K562 (cell line): Measurements from ENCODE around the gene ZCCHC24. TPM values are rescaled to one million over a fixed set of nuclear protein-coding genes. Genes with fewer than 3 reads are reported as not detected.
A peak's percentile ranks its signal among the peaks of the same experiment; 100 is the strongest.

Experiments used
- DEAF1 ChIP-seq: fragments of 450-650 bp; formaldehyde crosslinking; IDR thresholded peaks from 2 replicates; pipeline ENCODE4 v1.4.0; 2020; ENCODE audit warnings: mild to moderate bottlenecking, moderate library complexity
- HIVEP1 ChIP-seq: fragments of 250-450 bp; sonication (Bioruptor Pico); IDR thresholded peaks from 2 replicates; pipeline ENCODE4 v1.4.0; 2020; ENCODE audit warnings: mild to moderate bottlenecking
- JUND ChIP-seq, 2 experiments: IDR thresholded peaks; 2 replicates in 1 of 2; 3 replicates in 1 of 2; pipeline ENCODE4 v1.6.1; 2011; ENCODE audit warnings: borderline replicate concordance in 2 of 2, low read depth in 2 of 2, low read length in 2 of 2, improper control_type of control experiment in 1 of 2, missing biosample characterization in 1 of 2, missing genetic modification characterization in 1 of 2, missing genetic modification reagents in 1 of 2
- KLF6 ChIP-seq: fragments of 250-450 bp; sonication (Bioruptor Pico); IDR thresholded peaks from 2 replicates; pipeline ENCODE4 v1.4.0; 2020; ENCODE audit warnings: mild to moderate bottlenecking, moderate library complexity, borderline replicate concordance
- PKNOX1 ChIP-seq: fragments of 450-650 bp; IDR thresholded peaks from 2 replicates; pipeline ENCODE4 v1.6.1; 2016
- SMAD4 ChIP-seq: fragments of 250-450 bp; sonication (Bioruptor Pico); conservative IDR thresholded peaks from 2 replicates; pipeline ENCODE4 v1.8.0; 2021; ENCODE audit warnings: inconsistent platforms, mild to moderate bottlenecking, moderate library complexity
- SRSF3 ChIP-seq: fragments of 200-400 bp; formaldehyde crosslinking; IDR thresholded peaks from 2 replicates; pipeline ENCODE4 v1.6.1; 2016; ENCODE audit warnings: mild to moderate bottlenecking, low read length, moderate library complexity; ENCODE audit not compliant: insufficient read depth
- TCFL5 ChIP-seq: fragments of 250-450 bp; sonication (Bioruptor Pico); conservative IDR thresholded peaks from 2 replicates; pipeline ENCODE4 v1.6.1; 2021; ENCODE audit warnings: mild to moderate bottlenecking, moderate library complexity, matching md5 sums
- VEZF1 ChIP-seq: fragments of 200-800 bp; sonication (Bioruptor generic); IDR thresholded peaks from 2 replicates; pipeline ENCODE4 v1.6.1; 2017; ENCODE audit warnings: missing genetic modification characterization, missing compliant biosample characterization
- ZNF354B ChIP-seq: fragments of 250-450 bp; sonication (Bioruptor Pico); IDR thresholded peaks from 2 replicates; pipeline ENCODE4 v1.4.0; 2020
- ZNF408 ChIP-seq: fragments of 250-450 bp; sonication (Bioruptor Pico); IDR thresholded peaks from 2 replicates; pipeline ENCODE4 v1.4.0; 2020; ENCODE audit warnings: low read depth, mild to moderate bottlenecking, moderate library complexity
- ZNF75A ChIP-seq: fragments of 450-650 bp; formaldehyde crosslinking; IDR thresholded peaks from 2 replicates; pipeline ENCODE4 v1.4.0; 2020; ENCODE audit warnings: mild to moderate bottlenecking
- polyA plus RNA-seq, 8 experiments: library from polyadenylated mRNA; depleted of rRNA in 4 of 8; stranded (reverse) in 5 of 8; unstranded in 3 of 8; fragments of >200 nt; fragmentation: Nextera tagmentation in 2 of 8; fragmentation: Illumina TruSeq in 1 of 8; extraction: Ambion mirVana in 2 of 8; extraction: Trizol in 1 of 8; gene quantifications; 2 replicates each; pipeline versions ENCODE4 v1.2.1 to v1.2.3, GENCODE V29; 2011 to 2014; ENCODE audit warnings: inconsistent platforms in 1 of 8, missing spikeins in 1 of 8
- total RNA-seq, 7 experiments: library from RNA; depleted of rRNA in 6 of 7; stranded (reverse); fragments of >200 nt in 6 of 7; fragmentation: Illumina TruSeq in 2 of 7; extraction: Trizol in 2 of 7; gene quantifications; 2 replicates each; pipeline versions ENCODE4 v1.2.1 to v1.2.3, GENCODE V29; 2011 to 2021; ENCODE audit warnings: low replicate concordance in 1 of 7
- TF ChIP-seq, protein P1 (sequence below), 2 experiments: fragments of 450-650 bp; IDR thresholded peaks; 2 replicates each; pipeline ENCODE4 v1.6.1; 2016; ENCODE audit warnings: mild to moderate bottlenecking in 2 of 2, borderline replicate concordance in 1 of 2, low read depth in 1 of 2, moderate library complexity in 1 of 2

ZCCHC24 gene
- total and polyA plus RNA-seq, 9 of the 15 experiments (the other 6 are each of a cell fraction or from before 2014, with no cell fraction given) = 0.84 to 11.0 (median 4.6) TPM

DNA sequence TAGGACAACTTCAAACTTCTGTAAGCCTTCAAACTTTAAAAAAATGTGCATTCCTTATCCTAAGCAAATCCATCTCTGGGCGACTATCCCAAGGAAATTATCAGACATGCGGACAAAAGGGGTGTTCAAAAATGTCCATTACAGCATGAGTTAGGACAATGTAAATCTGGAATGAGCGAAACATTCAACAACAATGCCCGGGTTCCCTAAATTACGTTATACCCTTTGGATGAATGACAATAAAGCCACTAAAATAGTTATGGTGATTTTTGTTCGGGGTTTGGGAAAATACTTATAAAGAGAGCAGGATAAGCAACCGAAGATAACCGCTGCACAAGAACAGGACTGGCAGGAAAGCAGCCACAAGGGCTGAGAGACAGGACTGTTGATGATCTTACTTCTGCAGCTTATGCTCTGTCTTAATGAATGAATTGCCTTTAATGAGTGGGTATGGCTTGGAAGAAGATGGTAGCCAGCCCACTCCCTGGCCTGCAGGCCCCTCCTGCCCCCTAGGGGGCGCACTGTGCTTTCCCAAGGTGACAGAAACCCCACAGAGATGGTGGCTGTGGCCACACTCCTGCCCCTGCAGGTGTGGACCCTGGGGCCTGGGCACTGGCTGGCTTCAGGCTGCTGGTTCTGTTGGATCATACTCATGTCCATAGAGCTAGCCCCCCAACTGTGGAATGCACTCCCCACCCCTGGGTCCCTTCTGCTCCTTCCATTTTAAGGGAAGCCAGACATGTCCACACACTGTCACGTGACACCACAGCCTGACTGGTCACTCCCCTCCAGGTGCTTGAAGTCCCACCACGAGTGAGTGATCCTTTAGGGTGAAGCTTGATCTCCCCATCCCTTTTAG, 45.0 kb downstream of the ZCCHC24 start (continued):
- no peak for TF ChIP-seq KLF6
- no peak for TF ChIP-seq ZNF75A (CRISPR knock-in tag)
- peak; percentile 12; the same call in 1 of the 2 replicates for TF ChIP-seq DEAF1 (CRISPR knock-in tag)
- no peak for TF ChIP-seq PKNOX1
- no peak for TF ChIP-seq SRSF3
- TF ChIP-seq, protein P1, sequence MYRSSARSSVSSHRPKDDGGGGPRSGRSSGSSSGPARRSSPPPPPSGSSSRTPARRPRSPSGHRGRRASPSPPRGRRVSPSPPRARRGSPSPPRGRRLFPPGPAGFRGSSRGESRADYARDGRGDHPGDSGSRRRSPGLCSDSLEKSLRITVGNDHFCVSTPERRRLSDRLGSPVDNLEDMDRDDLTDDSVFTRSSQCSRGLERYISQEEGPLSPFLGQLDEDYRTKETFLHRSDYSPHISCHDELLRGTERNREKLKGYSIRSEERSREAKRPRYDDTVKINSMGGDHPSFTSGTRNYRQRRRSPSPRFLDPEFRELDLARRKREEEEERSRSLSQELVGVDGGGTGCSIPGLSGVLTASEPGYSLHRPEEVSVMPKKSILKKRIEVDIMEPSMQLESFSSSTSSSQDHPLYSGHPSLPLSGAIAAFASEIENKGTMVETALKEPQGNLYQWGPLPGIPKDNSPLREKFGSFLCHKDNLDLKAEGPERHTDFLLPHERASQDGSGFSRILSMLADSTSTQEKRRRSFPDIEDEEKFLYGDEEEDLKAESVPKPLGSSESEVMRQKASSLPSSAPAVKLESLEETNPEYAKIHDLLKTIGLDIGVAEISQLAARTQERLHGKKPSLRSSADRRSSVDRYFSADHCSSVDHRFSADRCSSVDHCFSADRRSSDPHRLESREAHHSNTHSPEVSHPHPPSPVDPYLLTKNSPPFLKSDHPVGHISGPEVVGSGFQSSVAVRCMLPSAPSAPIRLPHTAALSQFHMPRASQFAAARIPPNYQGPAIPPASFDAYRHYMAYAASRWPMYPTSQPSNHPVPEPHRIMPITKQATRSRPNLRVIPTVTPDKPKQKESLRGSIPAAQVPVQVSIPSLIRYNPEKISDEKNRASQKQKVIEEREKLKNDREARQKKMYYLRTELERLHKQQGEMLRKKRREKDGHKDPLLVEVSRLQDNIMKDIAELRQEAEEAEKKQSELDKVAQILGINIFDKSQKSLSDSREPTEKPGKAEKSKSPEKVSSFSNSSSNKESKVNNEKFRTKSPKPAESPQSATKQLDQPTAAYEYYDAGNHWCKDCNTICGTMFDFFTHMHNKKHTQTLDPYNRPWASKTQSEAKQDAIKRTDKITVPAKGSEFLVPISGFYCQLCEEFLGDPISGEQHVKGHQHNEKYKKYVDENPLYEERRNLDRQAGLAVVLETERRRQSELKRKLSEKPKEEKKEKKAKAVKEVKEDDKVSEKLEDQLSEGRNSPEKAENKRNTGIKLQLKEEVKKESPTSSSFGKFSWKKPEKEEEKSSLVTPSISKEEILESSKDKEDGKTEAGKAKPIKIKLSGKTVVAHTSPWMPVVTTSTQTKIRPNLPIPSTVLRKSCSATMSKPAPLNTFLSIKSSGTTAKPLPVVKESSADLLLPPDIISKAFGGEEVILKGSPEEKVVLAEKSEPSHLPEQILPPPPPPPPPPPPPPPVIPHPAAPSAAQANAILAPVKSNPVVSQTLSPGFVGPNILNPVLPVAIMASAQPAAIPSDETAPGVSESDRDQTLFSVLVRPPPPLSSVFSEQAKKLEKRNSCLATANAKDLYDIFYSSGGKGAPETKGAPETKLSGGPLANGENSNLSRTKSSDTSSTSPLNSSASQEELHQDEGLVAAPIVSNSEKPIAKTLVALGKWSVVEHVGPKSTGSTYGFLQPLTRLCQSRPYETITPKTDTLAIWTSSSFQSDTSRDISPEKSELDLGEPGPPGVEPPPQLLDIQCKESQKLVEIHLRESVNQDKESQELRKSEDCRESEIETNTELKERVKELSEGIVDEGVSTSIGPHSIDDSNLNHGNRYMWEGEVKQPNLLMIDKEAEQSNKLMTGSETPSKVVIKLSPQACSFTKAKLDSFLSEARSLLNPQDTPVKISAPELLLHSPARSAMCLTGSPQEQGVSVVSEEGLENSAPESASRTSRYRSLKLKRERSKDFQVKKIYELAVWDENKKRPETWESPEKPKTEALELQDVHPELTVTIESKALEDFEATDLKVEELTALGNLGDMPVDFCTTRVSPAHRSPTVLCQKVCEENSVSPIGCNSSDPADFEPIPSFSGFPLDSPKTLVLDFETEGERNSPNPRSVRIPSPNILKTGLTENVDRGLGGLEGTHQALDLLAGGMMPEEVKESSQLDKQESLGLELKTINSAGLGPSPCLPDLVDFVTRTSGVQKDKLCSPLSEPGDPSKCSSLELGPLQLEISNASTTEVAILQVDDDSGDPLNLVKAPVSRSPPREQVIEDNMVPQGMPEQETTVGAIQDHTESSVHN (IDR thresholded peaks at IDR 0.05; ENCODE audit: borderline replicate concordance in 1 of 2, low read depth in 1 of 2) = no peak
- no peak for TF ChIP-seq HIVEP1
- no peak for TF ChIP-seq ZNF354B (CRISPR knock-in tag)
- TF ChIP-seq VEZF1 (CRISPR knock-in tag) = peak; percentile 50; the same call in 1 of the 2 replicates
- no peak for TF ChIP-seq TCFL5
- TF ChIP-seq JUND (IDR thresholded peaks at IDR 0.05; ENCODE audit: borderline replicate concordance, low read depth, low read length) = 0 out of 2 replicates have a peak, but pooled peaks have one; percentile 40
- no peak; the same call in 2 of the 3 replicates for TF ChIP-seq JUND (tag; IDR thresholded peaks at IDR 0.05; ENCODE audit: borderline replicate concordance, low read depth, low read length)
- no peak for TF ChIP-seq ZNF408
- TF ChIP-seq SMAD4 (CRISPR knock-in tag) = peak; percentile 47; the same call in 1 of the 2 replicates
